A204.1 (cell line): ENCODE data around the gene ATP9B.

Experiments
- FAIRE-seq: peaks from 2 replicates; lab custom pipeline; 2012; peaks lifted over from hg19 to GRCh38; lab: Jason Lieb, UNC

The ATP9B gene

DNA sequence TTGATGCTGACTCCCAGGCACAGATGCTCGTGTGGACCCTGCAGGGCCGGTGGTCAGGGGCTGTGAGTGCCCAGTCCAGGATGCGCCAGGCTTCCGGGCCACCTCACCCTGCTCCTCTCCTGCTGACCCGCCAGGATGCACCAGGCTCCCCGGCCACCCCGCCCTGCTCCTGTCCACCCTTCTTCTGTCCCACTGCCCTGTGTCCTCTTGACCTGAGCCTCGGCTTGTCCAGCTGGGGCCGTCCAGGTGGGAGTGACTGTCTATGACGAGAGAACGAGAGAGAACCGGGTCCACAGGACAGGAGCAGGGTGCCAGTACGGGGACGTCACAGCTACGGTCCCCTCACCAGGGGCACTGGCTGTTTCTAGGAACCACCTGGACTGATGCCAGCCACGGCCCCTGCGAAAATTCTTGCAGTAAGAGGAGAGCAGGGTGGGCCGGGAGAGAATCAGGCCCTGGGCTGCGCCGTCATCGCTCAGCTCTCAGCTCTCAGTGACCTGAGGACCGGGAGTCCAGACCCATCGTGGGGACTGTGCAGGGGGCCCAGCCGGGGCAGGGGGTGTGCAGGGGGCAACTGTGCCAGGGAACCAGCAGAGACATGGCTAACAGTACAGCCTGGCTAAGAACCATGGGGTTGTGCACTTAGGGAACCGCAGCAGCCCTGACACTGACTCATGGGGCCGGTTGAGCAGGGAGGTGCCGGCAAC, 313.6 kb downstream of the ATP9B start:
- FAIRE-seq, result no peak

DNA sequence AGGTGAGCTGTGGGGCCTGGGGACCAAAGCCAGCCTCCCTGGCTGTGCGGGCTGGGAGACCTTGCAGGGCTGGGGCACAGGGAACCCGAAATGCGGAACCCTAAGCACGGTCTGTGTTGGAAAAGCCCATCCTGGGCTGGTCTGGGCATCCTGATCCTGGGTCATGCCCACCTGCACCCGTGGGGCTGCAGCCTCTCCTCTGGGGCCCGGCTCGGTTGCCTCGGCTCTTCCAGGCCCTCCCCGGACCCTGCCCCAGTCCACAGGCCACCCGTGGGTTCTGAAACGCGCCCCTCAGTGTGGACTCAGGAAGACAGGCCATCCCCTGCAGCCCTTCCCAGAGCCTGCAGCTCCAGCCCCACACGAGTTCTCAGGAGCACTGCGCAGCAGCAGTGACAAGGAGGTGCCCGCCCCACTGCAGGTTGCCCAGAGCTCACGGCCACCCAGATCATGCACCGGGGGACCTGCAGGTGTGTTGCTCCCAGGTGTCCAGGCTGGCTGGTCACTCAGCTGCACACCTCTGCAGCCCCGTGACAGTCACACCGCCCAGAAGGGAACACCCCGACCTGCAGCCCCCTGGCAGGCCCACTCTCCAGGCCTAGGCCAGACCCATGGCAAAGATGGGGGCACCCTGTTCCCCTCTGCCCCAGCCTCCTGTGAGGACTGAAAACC, 314.3 kb downstream of the ATP9B start:
- FAIRE-seq, result no peak

DNA sequence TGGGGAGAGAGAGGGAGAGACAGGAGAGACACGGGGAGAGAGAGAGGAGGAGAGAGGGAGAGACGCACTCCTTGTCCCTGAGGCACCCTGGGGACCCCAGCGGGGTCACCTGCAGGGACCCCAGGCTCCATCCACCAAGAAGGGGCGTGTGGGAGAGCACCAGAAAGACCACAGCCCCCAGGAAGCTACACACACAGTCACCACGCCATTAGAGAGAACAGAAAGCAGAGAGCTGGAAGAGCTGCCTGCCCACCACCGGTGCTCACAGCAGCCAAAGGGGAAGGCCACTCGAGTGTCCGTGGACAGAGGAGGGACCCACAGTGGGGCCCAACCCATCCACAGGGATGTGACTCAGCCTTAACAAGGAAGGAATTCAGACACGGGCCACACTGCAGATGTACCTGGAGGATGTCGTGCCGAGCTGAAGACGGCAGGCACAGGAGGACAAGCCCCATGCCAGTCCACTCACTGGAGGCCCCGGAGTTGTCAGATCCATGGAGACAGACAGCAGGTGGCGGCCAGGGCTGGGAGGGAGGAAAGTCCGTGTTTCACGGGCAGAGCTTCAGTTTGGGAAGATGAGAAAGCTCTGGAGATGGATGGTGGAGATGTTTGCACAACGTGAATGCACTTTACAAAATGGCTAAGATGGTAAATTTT, 315.1 kb downstream of the ATP9B start:
- FAIRE-seq, result no peak

DNA sequence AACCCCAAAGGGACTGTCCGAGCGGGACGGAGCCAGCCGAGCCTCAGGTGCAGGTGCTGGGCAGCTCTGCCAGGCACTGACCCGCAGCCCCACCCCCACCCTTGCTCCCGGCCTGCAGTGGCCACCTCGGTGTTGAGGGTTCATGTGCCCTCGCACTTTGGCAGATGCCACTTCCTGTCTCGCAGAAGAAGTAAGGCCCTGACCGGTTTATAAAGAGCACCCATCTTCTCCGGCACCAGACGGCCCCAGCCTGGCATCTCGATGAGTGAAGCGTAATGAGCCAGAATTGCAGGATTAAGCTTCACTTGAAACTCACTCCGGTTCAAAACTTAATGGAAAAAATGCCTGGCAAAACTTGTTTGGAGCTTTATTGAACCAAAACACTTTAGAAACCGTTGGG, 315.6 kb downstream of the ATP9B start:
- FAIRE-seq, result no peak

DNA sequence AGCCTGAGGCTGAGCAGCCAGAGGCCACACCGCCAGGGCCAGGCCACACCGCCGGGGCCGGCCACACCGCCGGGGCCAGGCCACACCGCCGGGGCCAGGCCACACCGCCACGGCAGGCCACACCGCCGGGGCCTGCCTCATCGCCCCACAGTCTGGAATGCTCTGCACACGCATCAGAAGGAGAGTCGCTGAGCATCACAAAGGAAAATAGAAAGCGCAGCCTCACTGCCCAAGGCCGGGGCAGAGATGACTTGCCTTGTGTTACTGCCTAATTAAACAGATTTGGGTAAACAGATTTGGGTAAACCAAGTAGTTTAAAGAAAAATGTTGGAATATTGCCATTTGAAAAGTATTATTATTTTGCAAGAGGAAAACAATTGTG, 316.1 kb downstream of the ATP9B start:
- no peak for FAIRE-seq

DNA sequence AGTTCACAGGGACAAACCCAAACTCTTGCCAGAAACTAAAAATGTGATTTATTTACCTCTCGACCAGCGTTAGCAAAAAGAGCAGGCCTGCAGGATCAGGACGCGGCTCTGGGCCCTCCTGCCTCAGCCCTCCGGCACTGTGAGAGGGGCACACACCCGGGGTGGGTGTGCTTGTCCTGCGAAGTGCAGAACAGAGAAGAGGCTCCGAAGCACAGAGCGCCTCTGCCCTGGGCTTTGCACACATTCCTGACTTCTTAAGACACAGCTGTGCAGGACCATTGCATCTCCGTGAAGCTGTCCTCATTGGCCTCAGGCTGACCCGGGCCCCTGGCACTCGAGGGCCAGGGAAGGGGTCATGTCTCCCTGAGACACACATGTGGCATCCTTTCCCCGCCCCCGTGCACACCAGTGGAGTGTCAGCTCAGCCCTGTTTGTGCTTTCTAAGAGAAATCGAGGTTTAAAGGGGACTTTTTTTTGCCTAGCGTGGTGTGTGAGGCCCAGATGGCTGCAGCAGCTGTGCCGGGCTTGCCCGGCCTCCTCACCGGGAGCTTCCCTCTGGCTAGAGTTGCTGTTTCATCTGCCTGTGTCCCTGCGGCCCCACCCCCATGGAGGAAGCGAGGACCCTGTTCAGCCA, 316.6 kb downstream of the ATP9B start:
- no peak for FAIRE-seq

DNA sequence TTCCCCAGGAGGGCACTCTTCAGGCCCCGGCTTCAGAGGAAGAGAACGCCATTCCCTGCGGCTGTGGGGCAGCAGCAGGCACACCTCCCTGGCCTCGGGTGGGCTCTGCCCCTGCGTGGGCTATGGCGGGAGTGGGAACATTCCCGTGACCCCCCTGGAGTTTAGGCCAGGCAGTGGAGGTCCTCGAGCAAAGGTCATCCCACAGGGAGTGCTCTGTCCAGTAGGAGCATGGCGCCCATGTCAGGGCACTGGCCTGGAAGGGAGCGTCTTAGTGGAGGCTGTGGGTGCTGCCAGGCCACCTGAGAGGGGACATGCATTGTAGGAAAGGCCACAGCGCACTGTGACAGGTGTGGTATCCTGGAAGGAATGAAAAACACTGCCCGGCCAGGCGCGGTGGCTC, 317.4 kb downstream of the ATP9B start:
- no peak for FAIRE-seq

DNA sequence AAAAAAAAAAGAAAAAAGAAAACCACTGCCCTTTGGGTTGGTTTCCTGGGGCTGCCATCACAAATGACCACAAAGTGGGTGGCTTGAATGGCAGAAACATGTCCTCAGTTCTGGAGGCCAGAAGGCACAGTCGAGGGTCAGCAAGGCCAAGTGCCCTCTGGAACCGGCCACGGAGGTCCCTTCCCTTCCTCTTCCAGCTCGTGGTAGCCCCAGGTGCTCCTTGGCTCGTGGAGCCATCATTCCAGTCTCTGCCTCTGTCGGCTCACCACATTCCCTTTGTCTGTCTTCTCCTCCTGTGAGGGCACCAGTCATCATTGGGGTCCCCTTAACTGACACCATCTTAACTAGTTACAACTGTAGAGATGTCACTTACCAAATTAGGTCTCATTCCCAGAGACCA, 318.0 kb downstream of the ATP9B start:
- FAIRE-seq, result no peak

DNA sequence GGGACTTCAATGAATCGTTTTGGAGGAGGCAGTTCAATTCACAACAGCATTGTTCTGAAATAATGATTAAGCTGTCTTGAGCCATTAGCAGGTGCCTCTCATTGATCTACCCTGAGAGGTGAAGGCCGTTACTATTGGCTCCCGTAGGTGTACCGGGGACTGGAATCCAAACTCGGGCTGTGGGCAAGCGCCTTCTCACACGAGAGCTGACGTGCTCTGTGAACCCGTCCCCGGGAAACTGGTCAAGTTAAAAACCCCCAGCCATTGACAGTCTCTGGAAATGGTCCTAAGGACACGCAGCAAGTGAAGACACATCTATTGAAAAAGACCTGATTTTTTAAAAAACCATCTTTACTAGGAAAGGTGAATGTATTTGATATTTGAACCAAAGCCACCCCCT, 318.4 kb downstream of the ATP9B start:
- FAIRE-seq, result no peak

DNA sequence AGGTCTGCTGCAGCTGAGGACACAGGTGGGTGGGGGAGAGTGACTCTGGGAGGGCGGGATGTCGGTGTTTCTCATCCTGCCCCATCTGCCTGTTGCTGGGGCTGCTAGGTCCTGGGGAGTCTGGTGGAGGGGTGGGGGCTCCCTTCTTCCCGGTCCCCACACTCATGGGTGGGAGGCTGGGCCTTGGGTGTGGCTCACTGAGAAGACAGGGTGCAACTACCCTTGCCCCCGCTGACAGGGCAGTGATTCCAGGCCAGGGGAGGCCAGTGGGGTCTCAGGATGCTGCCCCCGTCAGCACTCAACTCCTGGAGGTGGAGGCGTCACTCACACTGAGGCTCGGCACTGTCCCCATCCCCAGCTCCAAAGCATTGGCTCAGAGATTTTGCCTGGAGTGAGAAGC, 318.8 kb downstream of the ATP9B start:
- FAIRE-seq, result no peak

DNA sequence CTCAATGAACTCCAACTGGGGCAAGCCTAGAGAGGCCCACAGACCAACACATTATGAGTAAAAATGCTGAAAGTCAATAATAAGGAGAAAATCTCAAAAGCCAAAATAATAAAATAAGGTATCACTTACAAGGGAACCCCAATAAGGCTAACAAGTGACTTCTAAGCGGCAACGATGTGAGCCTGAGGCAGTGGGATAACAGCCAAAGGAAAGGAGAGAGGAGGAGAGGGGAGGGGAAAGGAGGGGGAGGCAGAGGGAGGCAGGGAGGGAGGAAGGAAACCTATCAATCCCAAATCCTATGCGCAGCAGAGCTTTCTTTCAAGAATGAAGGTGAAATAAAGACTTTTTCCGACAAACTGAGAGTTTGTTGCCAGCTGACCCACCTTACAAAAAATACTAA, 320.5 kb downstream of the ATP9B start:
- FAIRE-seq, result no peak

DNA sequence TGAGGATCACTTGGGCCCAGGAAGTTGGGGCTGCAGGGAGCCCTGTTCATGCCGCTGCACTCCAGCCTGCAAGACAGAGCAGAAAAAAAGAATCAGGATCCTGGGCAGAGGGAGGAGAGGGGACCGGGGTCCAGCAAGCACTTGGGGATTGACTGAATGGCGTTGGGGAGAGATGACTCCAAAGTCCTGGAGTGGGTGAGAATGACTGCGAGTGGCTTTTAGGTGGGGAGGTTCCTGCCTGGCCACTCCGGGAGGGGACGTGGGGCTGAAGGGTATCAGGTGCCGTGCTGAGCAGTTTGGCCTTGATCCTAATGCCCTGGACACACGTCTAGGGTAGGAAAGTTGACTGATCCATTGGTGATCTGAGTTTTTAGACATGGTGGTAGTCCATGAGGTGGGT, 323.0 kb downstream of the ATP9B start:
- no peak for FAIRE-seq

DNA sequence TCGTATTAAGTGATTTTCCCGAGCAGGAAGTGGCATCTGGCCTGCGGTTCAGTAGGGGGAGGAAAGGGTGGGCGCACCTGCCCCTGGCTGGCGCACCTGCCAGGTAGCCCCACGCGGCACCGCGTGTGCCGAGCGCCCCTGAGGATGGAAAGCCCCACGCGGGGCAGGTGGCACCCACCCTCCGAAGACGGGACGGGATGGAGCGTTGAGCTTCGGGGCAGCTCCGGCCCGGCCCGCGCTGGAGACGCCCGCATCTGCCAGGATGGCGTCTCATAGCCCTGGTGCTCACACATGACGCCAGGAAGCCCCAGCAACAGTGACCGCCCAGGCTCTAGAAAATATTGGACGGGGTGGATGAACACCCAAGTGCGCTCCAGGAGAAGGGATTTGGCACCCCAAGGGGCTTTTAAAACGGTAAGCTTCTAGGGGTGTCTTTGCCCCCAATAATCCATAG, 324.0 kb downstream of the ATP9B start:
- FAIRE-seq, result no peak

DNA sequence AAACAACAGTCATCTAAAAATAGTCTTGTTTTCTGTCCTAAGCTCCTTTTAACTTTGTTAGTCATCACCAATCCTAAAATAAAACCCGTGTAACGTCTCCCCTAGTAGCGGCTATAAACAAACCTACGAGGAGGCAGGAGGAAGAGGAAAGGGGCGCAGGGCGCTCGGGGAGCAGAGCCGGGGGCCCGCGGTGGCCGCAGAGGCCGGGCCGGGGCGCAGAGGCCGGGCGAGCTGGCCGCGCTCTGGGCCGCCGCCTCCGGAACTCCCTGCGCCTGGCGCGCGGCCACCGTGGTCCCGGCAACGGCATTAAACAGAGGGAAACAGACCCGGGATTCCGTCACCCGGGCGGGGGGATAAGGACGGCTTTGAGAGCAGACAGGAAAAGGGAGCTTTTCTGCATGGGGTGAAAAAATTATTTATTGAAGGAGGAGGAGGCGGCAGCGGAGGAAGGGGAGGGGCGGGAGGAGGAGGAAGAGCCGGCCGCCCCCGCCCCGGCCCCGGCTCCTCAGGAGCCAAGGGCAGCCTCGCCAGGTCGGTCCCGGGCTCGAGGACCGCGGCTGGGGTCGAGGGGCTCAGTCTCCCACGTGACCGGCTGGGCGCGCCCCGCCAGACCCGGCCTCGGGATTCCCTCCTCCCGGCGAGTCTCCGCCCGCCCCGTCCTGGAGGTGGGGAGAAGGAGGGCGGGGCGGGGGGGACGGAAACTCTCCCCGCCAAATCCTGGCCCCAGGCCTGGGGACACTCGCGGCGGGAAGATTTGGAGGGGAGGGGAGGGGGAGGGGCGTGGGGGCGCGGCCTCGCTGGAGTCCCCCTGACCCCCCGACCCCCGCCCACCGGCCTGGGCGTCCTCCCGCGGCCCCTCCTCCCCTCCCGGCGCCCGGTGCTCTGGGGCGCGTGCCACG, 324.7 kb downstream of the ATP9B start:
- no peak for FAIRE-seq

DNA sequence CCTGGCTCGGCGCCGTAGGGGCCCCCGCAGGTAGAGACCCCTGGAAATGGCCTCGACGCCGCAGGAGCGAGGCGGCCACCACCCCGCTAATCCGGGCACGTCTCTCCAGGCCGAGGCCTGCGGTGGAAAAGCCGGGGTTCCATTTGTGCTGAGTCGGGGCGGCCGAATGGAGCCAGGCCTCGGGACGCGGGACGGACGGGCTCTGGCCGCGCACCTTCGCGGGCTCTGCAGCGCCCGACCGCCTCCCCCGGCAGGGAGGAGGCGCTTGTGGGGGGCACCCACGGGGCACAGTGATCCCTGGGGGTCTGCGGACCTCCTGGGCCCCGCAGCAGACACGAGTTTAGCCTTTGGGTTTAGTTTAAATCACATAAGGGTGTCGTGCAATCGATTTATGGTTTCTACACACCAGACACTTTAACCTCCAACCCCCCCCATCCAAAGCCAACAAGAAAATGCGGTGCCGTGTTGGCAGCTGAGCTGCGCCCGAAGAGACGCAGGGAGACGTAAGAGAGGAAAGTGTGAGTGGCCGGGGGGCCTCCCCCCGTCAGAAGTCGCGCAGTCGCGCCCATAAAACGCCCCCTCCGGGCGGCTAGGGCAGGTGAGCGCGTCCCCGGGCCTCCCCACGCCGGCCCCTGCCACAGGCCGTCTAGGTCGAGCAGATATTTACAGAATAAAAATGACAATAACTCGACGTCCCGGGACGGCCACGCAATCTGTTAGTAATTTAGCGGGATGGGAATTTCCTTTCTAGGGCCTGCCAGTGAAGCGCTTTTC, 325.5 kb downstream of the ATP9B start:
- no peak for FAIRE-seq

DNA sequence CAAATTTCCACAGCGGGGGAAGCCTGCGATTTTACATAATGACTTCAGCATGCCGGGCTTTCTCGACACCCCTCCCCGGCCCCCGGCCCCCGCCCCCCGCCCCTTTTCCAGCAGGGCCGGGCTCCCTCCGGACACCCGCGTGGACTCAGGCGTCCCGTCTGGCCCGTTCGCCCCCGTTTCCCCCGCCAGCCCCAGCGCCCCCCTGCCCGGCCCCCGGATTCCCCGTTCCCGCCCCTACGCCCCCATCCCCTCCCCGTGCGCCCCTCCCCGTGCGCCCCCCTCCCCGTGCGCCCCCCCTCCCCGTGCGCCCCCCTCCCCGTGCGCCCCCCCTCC, 326.1 kb downstream of the ATP9B start:
- FAIRE-seq, result no peak

DNA sequence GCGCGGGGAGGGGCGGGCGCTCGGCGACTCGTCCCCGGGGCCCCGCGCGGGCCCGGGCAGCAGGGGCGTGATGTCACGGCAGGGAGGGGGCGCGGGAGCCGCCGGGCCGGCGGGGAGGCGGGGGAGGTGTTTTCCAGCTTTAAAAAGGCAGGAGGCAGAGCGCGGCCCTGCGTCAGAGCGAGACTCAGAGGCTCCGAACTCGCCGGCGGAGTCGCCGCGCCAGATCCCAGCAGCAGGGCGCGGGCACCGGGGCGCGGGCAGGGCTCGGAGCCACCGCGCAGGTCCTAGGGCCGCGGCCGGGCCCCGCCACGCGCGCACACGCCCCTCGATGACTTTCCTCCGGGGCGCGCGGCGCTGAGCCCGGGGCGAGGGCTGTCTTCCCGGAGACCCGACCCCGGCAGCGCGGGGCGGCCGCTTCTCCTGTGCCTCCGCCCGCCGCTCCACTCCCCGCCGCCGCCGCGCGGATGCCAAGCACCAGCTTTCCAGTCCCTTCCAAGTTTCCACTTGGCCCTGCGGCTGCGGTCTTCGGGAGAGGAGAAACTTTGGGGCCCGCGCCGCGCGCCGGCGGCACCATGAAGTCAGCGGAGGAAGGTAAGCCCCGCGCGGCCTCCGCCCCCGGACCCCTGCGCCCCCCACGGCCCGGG, 326.7 kb downstream of the ATP9B start, which contains the start of gene NFATC1:
Gene NFATC1 (plus strand): TSS at position 170 of the 644 bp plus-strand sequence. CDS start 295 bp downstream, at position 465.
- FAIRE-seq, result no peak

DNA sequence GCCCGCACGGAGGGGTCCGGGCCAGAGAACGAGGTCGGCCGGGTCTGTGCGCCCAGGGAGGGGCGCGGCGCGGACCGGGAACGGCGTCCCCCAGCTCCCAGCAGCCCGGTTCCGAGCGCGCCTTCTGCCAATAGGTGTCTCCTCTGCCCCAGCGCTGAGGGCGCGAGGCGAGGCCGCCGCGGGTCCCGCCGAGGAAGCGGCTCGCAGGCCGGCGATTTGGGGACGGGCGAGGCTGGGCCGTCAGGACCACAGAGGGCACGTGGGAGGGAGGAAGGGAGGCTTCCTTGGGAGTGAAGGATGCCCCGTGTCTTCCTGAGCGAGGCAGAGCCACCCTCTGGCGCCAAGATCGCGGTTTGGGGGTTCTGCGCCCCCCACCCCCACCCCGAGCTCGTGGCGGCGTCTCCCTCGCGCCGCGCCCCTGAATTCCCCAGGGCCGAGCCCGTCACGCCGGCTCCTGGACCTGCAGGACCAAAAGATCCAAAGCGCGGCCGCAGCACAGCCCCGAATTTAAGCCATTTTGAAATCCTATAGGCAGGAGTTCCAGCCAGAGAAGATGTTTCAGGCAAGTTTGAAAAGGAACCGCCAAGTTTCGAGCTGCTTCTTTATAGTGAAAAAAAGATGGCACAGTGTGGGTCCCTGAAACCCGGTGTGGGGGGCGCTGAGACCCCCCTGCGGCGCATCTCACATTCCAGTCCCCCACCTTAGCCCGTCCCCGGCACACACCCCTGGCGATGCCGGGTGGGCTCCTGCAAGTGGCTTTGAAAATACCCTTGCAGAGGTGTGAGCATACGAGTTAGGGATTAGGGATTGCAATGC, 327.4 kb downstream of the ATP9B start:
- no peak for FAIRE-seq

DNA sequence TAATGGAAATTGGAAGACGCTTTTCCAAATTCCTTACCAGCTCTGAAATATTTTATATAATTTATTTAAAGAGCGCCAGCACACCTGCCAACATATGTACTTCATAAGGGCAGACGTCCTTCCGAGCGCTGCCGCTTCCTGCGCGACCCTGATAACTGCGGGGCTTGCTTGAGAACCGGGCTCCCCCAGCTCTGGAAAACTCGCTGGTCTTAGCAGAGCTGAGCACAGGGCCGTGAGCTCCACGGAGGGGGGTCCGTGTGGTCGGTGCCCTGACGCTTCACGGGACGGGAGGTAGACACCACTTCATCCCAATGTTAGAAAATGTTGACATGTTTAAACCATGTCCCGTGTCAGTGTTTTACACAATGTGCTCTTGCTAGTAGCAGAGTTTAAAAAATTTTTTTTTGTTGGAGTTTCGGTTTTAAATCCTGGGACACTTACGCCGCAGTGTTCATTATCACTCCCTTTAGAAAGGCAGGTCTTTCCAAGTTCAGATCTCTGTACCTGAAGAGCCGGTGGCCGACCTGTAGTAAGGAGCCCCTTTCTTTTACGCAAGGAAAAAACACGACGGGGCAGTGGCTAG, 328.1 kb downstream of the ATP9B start:
- FAIRE-seq, result no peak
